Right ventricle myocardium superior (tissue), 1 donor: Measurements from ENCODE around the gene MYH10. TPM values are rescaled to one million over a fixed set of nuclear protein-coding genes. Genes with fewer than 3 reads are reported as not detected.

ENCODE experiments used
- ATAC-seq: fragments of 200-7000 bp; cut with Tn5 transposase; one replicate; pipeline ENCODE4 v1.9.1; 2020; ENCODE audit warnings: mild to moderate bottlenecking; ENCODE audit not compliant: poor library complexity
- DNase-seq: peaks from one replicate; pipeline ENCODE4 v3.0.0-alpha.2; 2020
- intact Hi-C: fragments of 100-400 bp; cut with DNase I; formaldehyde crosslinking; loops from one replicate; pipeline ENCODE4 v1.11.2; 2022
- total RNA-seq: library from RNA; stranded (reverse); fragmentation: NEBNext Ultra II Directional; extraction: Animal tissue kit (Norgen Biotek cat#: 25700); gene quantifications from one replicate; pipeline ENCODE4 v1.2.1, GENCODE V29; 2021
- donor health status: DM: no; HTN: yes; CAD: no; lungs with severe emphysema.

The MYH10 gene
- total RNA-seq, 1 donor from 2014 or later = 31.5 TPM

DNA sequence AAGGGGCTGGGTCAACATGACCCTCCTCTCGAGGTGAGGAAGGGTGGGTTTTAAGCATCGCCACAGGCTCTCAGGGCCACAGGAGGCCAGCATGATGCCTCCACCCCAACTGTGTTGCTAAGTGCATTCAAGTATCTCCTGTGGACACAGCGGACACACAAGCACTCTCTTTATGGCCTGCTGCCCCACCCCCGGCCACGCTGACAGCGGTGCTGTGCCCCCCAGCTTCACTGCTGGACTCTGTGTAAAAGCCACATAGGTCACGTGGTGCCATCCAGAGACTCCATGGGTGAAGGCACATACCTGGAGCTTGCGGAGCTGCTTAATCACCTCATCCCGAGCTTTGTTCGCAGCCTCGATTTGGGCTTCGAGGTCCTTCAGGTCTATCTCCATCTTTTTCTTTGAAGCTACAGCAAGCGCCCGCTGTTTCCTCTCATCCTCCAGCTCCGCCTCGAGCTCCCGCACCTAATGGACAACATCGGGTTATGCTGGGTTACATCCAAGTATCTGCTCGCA, 143.3 kb downstream of the MYH10 start:
- intact Hi-C loops = no loop called here
- ATAC-seq (no peak), DNase-seq (no peak)

DNA sequence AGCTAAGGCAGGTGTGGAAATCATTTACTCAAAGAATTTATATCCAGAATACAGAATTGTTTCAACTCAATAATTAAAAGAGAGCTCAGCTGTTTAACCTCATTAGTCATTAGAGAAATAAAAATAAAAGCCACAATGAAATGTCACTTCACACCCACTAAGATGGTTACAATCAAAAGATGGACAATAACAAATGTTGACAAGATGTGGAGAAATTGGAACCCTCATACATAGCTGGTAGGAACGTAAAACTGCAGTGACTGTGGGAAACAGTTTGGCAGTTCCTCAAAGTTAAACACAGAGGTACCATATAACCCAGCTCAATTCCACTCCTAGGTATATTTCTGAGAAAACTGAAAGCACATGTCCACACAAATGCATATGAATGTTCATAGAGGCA, 145.0 kb downstream of the MYH10 start:
- intact Hi-C loops = no loop called here
- ATAC-seq = no peak

GRCh38 chr17:8484465-8484864, 146.1 kb downstream of the MYH10 start:
- ATAC-seq = no peak
- no peak for DNase-seq
- intact Hi-C loops = no loop called here

More for the DNA sequence above, 145.0 kb downstream of the MYH10 start:
- no peak for DNase-seq

GRCh38 chr17:8482546-8482945, 148.0 kb downstream of the MYH10 start:
- intact Hi-C loops = no loop called here
- ATAC-seq = no peak

DNA sequence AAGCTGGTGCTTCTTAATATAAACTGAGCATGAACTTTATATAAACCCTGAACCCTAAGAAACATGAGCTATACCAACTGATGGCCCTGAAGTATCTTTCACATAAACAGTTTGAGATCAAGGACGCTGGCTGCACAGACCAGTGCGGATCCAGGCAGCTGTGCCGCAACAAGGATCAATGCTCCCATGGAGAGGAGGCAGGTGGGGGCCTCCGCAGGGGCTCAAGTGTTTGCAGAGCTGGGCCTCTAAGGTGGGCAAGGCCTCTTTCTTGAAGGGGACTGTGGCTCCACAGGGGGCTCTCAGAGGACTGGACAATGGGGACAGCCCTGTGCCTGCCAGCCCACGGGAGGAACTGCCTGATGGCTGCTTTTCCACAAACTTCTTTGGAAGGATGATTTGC, 148.8 kb downstream of the MYH10 start:
- intact Hi-C loops = no loop called here
- no peak for ATAC-seq

More at GRCh38 chr17:8482546-8482945, 148.0 kb downstream of the MYH10 start:
- DNase-seq = no peak

GRCh38 chr17:8481089-8481488, 149.4 kb downstream of the MYH10 start:
- intact Hi-C loops = no loop called here
- ATAC-seq = no peak
- no peak for DNase-seq

More for the DNA sequence above, 148.8 kb downstream of the MYH10 start:
- DNase-seq = no peak

GRCh38 chr17:8480011-8480976, 150.2 kb downstream of the MYH10 start:
- DNase-seq = no peak
- intact Hi-C loops = no loop called here
- no peak for ATAC-seq

- intact Hi-C loops = no loop called here
- ATAC-seq = peak; percentile 80
- DNase-seq = peak; percentile 82
Observed at GRCh38 chr17:8479431-8479947, 151.0 kb downstream of the MYH10 start.

- DNase-seq (no peak), ATAC-seq (no peak)
- intact Hi-C loops = no loop called here
Observed at GRCh38 chr17:8477715-8478441, 152.6 kb downstream of the MYH10 start.

GRCh38 chr17:8477171-8477570, 153.4 kb downstream of the MYH10 start:
- no peak for ATAC-seq
- DNase-seq = no peak
- intact Hi-C loops = no loop called here

DNA sequence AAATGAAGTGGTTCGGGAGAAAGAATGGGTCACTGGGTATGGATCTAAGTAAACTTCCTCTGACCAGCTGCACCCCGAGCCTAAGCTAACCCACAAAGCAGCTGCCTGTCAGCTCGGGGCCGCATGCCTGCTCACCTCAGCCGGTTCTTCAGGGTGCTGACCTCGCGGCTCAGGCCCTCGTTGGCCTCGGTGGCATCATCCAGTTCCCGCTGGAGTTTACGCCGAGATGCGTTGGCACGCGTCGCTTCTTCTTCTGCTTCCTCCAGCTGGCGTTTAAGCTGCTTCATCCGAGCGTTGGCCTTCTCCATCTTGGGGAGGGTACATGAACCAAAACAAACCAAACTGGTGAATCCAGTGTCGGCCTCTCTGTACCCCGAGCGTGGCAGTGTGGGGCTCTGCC, 153.8 kb downstream of the MYH10 start:
- no peak for DNase-seq
- intact Hi-C loops = no loop called here
- no peak for ATAC-seq

DNA sequence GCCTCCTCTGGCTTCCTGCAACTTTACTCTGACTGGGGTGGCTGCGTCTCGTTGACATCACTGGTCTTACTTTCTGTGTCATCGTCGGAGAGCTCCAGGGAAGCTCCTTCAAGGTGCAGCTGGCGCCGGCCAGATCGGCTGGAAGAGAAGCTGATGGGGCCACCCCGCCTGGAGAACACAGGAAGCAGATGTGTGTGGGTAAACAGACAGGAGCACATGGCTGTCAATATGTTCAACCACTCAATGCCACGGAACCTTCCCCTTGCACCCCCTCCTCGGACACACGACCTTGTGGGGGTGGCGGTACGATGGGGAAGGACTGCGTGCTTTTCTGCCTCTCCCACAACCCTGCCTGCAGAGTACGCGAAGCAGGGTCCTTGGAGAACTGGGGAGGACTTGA, 154.7 kb downstream of the MYH10 start:
- DNase-seq = no peak
- no peak for ATAC-seq
- intact Hi-C loops = no loop called here

DNA sequence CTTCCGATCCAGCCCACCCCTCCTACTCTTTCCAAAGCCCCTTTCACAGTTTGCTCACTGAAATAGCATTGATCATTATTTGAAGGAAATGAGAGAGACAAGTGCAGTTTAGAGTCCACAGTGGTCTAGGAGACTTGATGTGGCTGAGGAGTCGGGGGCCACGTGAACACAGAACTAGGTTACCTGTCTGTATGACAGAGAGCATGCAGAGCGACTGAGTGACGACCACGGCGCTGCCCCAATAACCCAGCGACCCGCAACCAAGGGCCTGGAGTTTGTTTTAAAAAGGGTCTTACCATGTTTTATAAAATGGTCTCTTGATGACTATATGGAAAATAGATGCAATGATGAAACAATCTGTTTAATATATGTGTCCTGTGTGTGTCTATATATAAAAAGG, 155.3 kb downstream of the MYH10 start:
- ATAC-seq (no peak), DNase-seq (no peak)
- intact Hi-C loops = no loop called here

- intact Hi-C loops = no loop called here
- DNase-seq = no peak
- no peak for ATAC-seq
Observed at GRCh38 chr17:8474826-8475225, 155.7 kb downstream of the MYH10 start.

GRCh38 chr17:8473451-8474192, 156.9 kb downstream of the MYH10 start:
- DNase-seq (no peak), ATAC-seq (no peak)
- intact Hi-C loops = no loop called here

GRCh38 chr17:8472663-8473062, 157.9 kb downstream of the MYH10 start:
- ATAC-seq (no peak), DNase-seq (no peak)
- intact Hi-C loops = no loop called here

- ATAC-seq (peak; percentile 62), DNase-seq (peak; percentile 78)
- intact Hi-C loops = no loop called here
Observed at GRCh38 chr17:8470447-8471047, 160.0 kb downstream of the MYH10 start.

DNA sequence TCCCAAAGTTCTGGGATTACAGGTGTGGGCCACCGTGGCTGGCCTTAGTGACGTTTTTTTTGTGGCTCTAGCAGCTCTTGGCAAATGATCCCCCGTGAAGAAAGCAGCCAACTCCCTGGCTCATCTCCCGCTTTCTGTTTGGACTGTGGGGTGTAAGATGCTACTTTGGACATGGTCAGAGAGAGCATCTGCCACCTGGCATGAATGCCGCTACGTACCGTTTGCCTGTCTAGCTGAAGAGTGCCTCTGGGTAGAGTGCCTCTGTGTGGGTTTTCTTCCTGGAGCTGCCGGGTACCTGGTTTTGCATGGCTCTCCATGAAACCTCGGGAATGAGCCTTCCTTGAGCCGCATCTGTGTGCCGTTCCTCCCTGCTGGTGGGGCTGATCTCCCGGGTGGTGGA, 160.6 kb downstream of the MYH10 start:
- DNase-seq (no peak), ATAC-seq (no peak)
- intact Hi-C loops = no loop called here
